ENCODE measurements around the gene GPR42.

GRCh38 chr19:35365303-35365702 lies 5.6 kb upstream of the GPR42 start:
- TF ChIP-seq POLR2A (IDR thresholded peaks at IDR 0.05), result no peak
- TF ChIP-seq CTCF (IDR thresholded peaks at IDR 0.05), result no peak
